HepG2 (cell line): ENCODE data around the gene PIM3. TPM values are rescaled to one million over a fixed set of nuclear protein-coding genes. Genes with fewer than 3 reads are reported as not detected.

Source experiments
- ARID4A ChIP-seq: sonication (generic); formaldehyde crosslinking; IDR thresholded peaks from 2 replicates; pipeline ENCODE4 v1.5.0; 2020; ENCODE audit warnings: mild to moderate bottlenecking, missing genetic modification reagents, borderline replicate concordance
- EED ChIP-seq: sonication (generic); formaldehyde crosslinking; IDR thresholded peaks from 2 replicates; pipeline ENCODE4 v1.5.0; 2020; ENCODE audit warnings: mild to moderate bottlenecking, missing genetic modification reagents
- HMGXB4 ChIP-seq, 2 experiments: sonication (generic) in 1 of 2; formaldehyde crosslinking in 1 of 2; IDR thresholded peaks; 2 replicates each; pipeline versions ENCODE4 v1.4.0 to v1.6.1; 2018 to 2020; ENCODE audit warnings: missing genetic modification reagents in 2 of 2, borderline replicate concordance in 1 of 2, low read depth in 1 of 2, mild to moderate bottlenecking in 1 of 2, missing biosample characterization in 1 of 2
- PREB ChIP-seq: sonication (generic); formaldehyde crosslinking; IDR thresholded peaks from 2 replicates; pipeline ENCODE4 v1.4.0; 2020; ENCODE audit warnings: missing genetic modification reagents
- SMAD9 ChIP-seq: sonication (generic); formaldehyde crosslinking; IDR thresholded peaks from 2 replicates; pipeline ENCODE4 v1.5.1; 2020; ENCODE audit warnings: mild to moderate bottlenecking, missing genetic modification reagents
- THAP9 ChIP-seq: sonication (generic); formaldehyde crosslinking; IDR thresholded peaks from 2 replicates; pipeline ENCODE4; 2020; ENCODE audit warnings: missing genetic modification reagents, mild to moderate bottlenecking, borderline replicate concordance
- ZBTB7A ChIP-seq: sonication (generic); formaldehyde crosslinking; IDR thresholded peaks from 2 replicates; pipeline ENCODE4 v1.8.0; 2022; ENCODE audit warnings: mild to moderate bottlenecking, missing genetic modification reagents
- ZNF232 ChIP-seq: sonication (generic); formaldehyde crosslinking; IDR thresholded peaks from 2 replicates; pipeline ENCODE4 v1.4.0; 2020; ENCODE audit warnings: missing genetic modification reagents, borderline replicate concordance
- ZNF281 ChIP-seq: sonication (generic); formaldehyde crosslinking; IDR thresholded peaks from 2 replicates; pipeline ENCODE4 v1.4.0; 2020; ENCODE audit warnings: missing genetic modification reagents, borderline replicate concordance
- ZNF33B ChIP-seq: sonication (generic); formaldehyde crosslinking; IDR thresholded peaks from 2 replicates; pipeline ENCODE4 v1.5.1; 2020; ENCODE audit warnings: mild to moderate bottlenecking, missing genetic modification reagents
- ZNF572 ChIP-seq: sonication (generic); formaldehyde crosslinking; IDR thresholded peaks from 2 replicates; pipeline ENCODE4 v1.5.1; 2020; ENCODE audit warnings: mild to moderate bottlenecking, missing genetic modification reagents
- ZSCAN9 ChIP-seq: IDR thresholded peaks from 2 replicates; pipeline ENCODE4 v1.6.1; 2016; ENCODE audit warnings: borderline replicate concordance
- polyA plus RNA-seq, 8 experiments: library from polyadenylated mRNA; depleted of rRNA in 3 of 8; stranded (reverse) in 7 of 8; unstranded in 1 of 8; fragments of >200 nt; fragmentation: Illumina TruSeq in 4 of 8; extraction: Trizol in 4 of 8; gene quantifications; 2 replicates each; pipeline versions ENCODE4 v1.2.1 to v1.2.3, GENCODE V29; 2011 to 2016; ENCODE audit warnings: low read depth in 4 of 8, missing spikeins in 1 of 8, mixed read lengths in 1 of 8; ENCODE audit not compliant: insufficient read depth in 1 of 8
- total RNA-seq, 5 experiments: library from RNA; depleted of rRNA; stranded (reverse); fragments of >200 nt; fragmentation: Illumina TruSeq; extraction: Trizol; gene quantifications; 2 replicates each; pipeline ENCODE4 v1.2.3, GENCODE V29; 2016; ENCODE audit warnings: low read depth in 1 of 5

The PIM3 gene
- total and polyA plus RNA-seq, 2 of the 13 experiments (the other 11 are each of a cell fraction or from before 2014, with no cell fraction given), result 21.6 to 31.2 TPM

- no peak for TF ChIP-seq PREB (CRISPR knock-in tag)
- TF ChIP-seq ZNF572 (CRISPR knock-in tag), result peak; percentile 22
- TF ChIP-seq ZNF33B, result 0 out of 2 replicates have a peak, but pooled peaks have one; percentile 26
- TF ChIP-seq ZSCAN9 (CRISPR knock-in tag), result no peak; the same call in 1 of the 2 replicates
- TF ChIP-seq HMGXB4 (CRISPR knock-in tag; IDR thresholded peaks at IDR 0.05; ENCODE audit: borderline replicate concordance in 1 of 2, low read depth in 1 of 2), result peak; percentile 28 to 32; a peak in 1 of 4 replicates
- TF ChIP-seq SMAD9, result 0 out of 2 replicates have a peak, but pooled peaks have one; percentile 73
- TF ChIP-seq EED, result peak; percentile 85; the same call in 1 of the 2 replicates
- TF ChIP-seq ZNF281 (CRISPR knock-in tag), result peak; percentile 35; the same call in 1 of the 2 replicates
- TF ChIP-seq ZBTB7A (CRISPR knock-in tag), result peak; percentile 90
- TF ChIP-seq THAP9, result peak; percentile 61; the same call in 1 of the 2 replicates
- peak; percentile 47; the same call in 1 of the 2 replicates for TF ChIP-seq ARID4A (CRISPR knock-in tag)
- no peak; the same call in 1 of the 2 replicates for TF ChIP-seq ZNF232 (CRISPR knock-in tag)
Observed at GRCh38 chr22:49937758-49938564, 22.6 kb upstream of the PIM3 start (continued).
